IPS-15b (cell line): ENCODE data around the gene USP1.

Experiments
- H3K27me3 ChIP-seq: one replicate; pipeline ENCODE4 v1.6.1; 2013; ENCODE audit warnings: low read length; ENCODE audit not compliant: control insufficient read depth, insufficient read depth
- H3K36me3 ChIP-seq: one replicate; pipeline ENCODE4 v1.6.1; 2013; ENCODE audit warnings: low read length; ENCODE audit not compliant: control insufficient read depth, insufficient read depth
- H3K4me1 ChIP-seq: one replicate; pipeline ENCODE4 v1.6.1; 2013; ENCODE audit warnings: mild to moderate bottlenecking, low read length; ENCODE audit not compliant: control insufficient read depth, insufficient read depth
- H3K4me3 ChIP-seq: one replicate; pipeline ENCODE4 v1.5.1; 2013; ENCODE audit warnings: low read depth, low read length
- H3K9ac ChIP-seq: one replicate; pipeline ENCODE4 v1.6.1; 2013; ENCODE audit warnings: low read depth, mild to moderate bottlenecking, low read length
- H3K9me3 ChIP-seq: one replicate; pipeline ENCODE4 v1.6.1; 2013; ENCODE audit warnings: mild to moderate bottlenecking, low read length; ENCODE audit not compliant: control insufficient read depth, insufficient read depth

USP1 gene

DNA sequence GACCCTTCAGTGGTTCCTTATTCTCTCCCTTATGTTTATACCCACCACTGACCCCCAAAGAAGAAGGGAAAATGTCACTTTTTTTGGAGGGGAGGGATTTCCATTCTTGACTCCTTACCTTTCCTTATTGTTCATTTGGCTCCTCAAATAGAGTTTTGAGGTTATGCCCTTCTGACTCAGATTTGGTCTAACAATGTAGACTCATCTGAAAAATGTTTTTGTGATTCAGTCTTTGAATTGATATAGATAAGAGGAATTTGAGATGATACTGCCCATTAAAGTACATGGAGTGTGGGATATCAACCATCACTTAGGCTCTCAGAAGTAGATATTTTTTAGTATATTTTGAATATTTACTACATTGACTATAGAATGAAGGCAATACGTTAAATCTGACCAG, 16.1 kb downstream of the USP1 start:
- H3K9ac ChIP-seq: no peak overlapping the region
- peaks cover 4% of the 10 kb centered on the region for H3K36me3 ChIP-seq
- no peaks in the 10 kb centered on the region for H3K9me3 ChIP-seq

DNA sequence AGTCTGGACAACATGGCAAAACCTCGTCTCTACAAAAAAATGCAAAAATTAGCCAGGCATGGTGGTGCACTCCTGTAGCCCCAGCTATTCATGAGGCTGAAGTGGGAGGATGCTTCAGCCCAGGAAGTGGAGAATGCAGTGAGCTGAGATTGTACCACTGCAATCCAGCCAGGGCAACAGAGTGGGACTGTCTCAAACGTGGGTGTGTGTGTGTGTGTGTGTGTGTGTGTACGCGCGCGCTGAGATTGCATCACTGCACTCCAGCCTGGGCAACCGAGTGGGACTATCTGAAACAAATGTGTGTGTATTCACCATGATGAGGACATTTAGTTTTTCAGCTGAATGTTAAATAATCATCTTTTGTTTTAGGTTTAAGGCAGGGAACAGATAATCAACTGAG, 21.1 kb downstream of the USP1 start:
- Histone ChIP-seq H3K9me3 (no peaks in the 10 kb centered on the region), H3K9ac (no peak overlapping the region), H3K36me3 (no peaks in the 10 kb centered on the region), H3K4me3 (no peak overlapping the region), H3K27me3 (no peaks in the 10 kb centered on the region), H3K4me1 (no peaks in the 10 kb centered on the region)

More for the DNA sequence above, 16.1 kb downstream of the USP1 start:
- Histone ChIP-seq H3K4me1 (no peaks in the 10 kb centered on the region), H3K4me3 (no peak overlapping the region), H3K27me3 (no peaks in the 10 kb centered on the region)

DNA sequence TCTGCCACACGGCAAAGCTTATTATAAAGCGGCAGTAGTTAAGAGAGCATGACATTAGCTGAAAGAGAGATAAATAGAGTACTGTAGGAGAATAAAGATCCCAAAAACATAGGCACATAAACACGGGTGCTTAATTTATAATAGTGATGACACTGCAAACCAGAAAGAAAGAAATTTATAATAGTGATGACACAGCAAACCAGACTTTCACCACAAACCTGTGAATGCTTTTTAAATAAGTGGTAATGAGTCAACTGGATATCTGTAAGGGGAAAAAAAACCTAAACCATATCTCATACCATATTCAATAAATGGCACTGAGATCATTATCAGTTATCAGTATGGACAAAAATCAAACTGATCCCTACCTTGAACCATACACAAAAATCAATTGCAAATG, 25.5 kb downstream of the USP1 start:
- Histone ChIP-seq H3K36me3 (no peaks in the 10 kb centered on the region), H3K9ac (no peak overlapping the region), H3K27me3 (no peaks in the 10 kb centered on the region), H3K4me1 (no peaks in the 10 kb centered on the region), H3K9me3 (no peaks in the 10 kb centered on the region), H3K4me3 (no peak overlapping the region)

DNA sequence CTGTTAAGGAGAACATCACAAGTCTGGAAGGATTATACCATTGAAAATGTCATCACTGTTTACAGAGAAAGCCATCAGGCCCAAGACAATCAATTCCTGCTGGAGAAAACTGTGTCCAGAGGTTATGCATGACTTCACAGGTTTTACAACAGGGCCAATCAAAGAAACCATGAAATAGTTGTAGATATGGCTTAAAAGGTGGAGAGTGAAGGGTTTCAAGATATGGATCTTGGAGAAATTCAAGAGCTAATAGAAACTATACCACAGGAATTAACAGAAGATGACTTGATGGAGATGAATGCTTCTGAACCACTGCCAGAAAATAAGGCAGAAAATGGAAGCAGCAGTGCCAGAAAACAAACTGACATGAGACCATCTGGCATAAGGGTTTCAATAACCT, 30.2 kb downstream of the USP1 start:
- Histone ChIP-seq H3K27me3 (no peaks in the 10 kb centered on the region), H3K36me3 (no peaks in the 10 kb centered on the region), H3K4me3 (no peak overlapping the region), H3K9ac (no peak overlapping the region), H3K9me3 (no peaks in the 10 kb centered on the region), H3K4me1 (no peaks in the 10 kb centered on the region)

DNA sequence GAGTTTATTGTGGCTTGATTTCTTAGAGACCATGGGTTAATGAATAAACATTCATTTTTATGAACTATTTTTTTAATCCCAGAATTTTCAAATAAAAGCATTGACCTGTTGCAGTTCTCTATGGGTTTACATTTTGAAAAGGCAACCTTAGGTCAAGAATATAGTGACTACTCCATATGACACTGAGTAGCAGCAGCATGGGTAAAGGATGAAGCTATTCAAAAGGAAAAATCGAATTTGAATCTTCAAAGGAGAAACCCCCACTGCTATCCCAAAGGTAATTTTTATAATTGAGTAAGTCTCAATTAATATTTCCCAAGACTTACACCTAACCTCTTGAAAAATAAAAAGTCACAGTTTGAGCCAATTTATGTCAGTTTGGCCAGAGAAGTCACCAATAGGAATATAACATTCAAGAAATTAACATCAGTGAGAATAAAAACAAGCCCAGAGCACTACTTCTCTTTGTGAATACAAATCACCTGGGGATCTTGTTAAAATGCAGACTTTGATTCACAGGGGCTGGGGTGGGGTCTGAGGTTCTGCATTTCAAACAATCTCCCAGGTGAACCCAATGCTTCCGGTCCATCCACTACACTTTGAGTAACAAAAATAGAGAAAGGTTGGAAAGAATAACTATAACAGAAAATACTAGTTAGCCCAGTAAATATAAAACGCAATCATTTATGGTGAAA, 39.8 kb downstream of the USP1 start:
- Histone ChIP-seq H3K9ac (no peak overlapping the region), H3K27me3 (no peaks in the 10 kb centered on the region), H3K4me3 (no peak overlapping the region), H3K36me3 (no peaks in the 10 kb centered on the region), H3K4me1 (peaks cover 12% of the 10 kb centered on the region), H3K9me3 (no peaks in the 10 kb centered on the region)

DNA sequence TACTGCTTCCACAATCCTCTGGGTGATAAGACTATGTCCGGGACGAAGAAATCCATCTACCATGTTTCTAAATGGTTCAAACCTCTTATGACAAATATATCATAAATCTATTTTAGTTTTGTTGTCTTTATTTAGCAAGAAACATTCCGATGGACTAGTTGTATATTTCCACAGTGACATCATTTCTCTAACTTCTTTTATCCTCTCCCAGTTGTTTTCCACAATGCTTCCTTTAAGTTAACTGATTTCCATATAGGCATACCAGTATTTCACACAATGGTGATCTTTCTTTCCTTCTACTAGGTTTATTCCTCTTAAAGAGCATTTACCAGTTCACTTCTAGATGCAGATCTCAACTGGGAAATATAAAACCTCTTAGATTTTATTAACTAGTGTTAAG, 44.8 kb downstream of the USP1 start:
- no peak overlapping the region for H3K4me3 ChIP-seq

DNA sequence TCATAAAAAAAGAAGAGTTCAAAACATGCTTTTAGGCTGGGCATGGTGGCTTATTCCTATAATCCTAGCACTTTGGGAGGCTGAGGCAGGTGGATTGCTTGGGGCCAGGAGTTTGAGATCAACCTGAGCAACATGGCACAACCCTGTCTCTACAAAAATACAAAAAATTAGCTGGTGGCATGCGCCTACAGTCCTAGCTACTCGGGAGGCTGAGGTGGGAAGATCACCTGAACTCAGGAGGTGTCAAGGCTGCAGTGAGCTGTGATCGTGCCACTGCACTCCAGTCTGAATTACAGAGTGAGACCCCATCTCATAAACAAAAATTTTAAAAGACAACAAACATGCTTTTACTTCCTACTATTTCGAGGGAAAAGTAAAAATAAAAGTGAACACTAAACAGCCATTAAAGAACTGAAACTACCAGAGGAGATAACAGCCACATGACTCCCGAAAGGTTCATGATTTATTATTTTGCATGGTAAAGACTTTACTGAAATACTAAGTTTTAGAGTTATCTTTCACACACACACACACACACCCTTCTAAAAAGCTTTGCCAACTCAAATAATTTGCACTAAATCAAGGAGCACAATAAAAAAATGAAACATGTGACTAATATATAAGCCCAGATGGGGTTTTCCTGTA, 48.1 kb downstream of the USP1 start:
- Histone ChIP-seq H3K4me1 (peaks cover 5% of the 10 kb centered on the region), H3K27me3 (no peaks in the 10 kb centered on the region), H3K4me3 (no peak overlapping the region), H3K36me3 (no peaks in the 10 kb centered on the region), H3K9me3 (no peaks in the 10 kb centered on the region), H3K9ac (no peak overlapping the region)

More for the DNA sequence above, 44.8 kb downstream of the USP1 start:
- peaks cover 5% of the 10 kb centered on the region for H3K4me1 ChIP-seq
- no peaks in the 10 kb centered on the region for H3K36me3 ChIP-seq
- no peaks in the 10 kb centered on the region for H3K27me3 ChIP-seq
- H3K9ac ChIP-seq: no peak overlapping the region
- no peaks in the 10 kb centered on the region for H3K9me3 ChIP-seq

DNA sequence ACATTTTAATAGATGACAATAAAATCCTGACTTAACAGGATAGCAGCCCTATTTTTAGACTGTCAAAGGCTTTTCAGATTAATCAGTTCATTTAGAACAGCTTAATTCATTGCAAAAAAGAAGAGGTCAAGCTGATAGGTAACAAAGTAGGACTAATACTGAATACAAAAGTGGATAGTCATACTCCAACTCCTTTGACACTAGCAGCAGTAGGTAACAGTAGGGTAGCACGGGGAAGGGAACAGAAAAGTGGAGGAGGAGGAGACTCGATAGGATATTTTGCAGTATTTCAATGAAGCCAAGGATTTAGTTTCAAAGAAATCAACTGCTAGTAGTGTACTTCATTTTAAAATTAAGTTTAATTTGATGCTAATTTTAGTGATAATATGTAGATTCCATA, 51.1 kb downstream of the USP1 start:
- H3K9me3 ChIP-seq: no peaks in the 10 kb centered on the region
- no peak overlapping the region for H3K9ac ChIP-seq
- no peak overlapping the region for H3K4me3 ChIP-seq
- no peaks in the 10 kb centered on the region for H3K36me3 ChIP-seq
- H3K4me1 ChIP-seq: peaks cover 5% of the 10 kb centered on the region
- H3K27me3 ChIP-seq: no peaks in the 10 kb centered on the region

DNA sequence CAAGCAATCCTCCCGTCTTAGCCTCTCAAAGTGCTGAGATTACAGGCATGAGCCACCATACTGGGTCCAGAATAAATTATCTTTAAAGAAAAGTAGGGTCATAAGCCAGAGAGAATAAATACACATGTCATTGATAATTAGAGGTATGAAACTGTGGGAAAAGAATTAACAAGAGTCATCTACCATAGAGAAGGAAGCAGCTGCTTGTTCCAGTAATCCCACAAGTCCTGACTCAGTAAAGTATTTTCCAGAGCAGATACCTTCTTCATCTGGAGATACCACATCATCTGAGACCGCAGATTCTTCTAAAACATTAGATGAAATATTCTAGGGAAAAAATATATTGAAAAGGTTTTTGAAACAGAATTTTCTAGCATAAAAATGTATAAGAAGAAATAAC, 55.7 kb downstream of the USP1 start:
- Histone ChIP-seq H3K9ac (no peak overlapping the region), H3K27me3 (no peaks in the 10 kb centered on the region), H3K4me1 (peaks cover 7% of the 10 kb centered on the region), H3K9me3 (no peaks in the 10 kb centered on the region), H3K4me3 (no peak overlapping the region), H3K36me3 (no peaks in the 10 kb centered on the region)

DNA sequence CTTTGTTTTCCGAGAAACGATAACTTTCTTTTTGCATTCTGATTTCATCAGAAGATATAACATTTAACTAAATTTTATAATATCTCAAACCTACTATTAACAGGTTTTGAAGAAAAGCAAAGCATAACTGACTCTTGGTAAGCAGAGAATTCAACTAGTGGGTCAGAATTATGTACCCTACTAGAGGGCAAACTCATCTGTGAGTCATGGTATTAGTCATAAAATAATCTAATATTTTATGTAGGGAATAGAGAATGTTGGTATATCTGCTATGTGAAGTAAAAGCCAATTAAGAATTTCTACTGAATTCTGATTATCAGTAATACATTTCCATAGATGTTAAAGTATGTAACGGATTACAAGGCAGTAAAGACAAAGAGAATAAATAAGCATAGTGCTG, 56.8 kb downstream of the USP1 start:
- Histone ChIP-seq H3K9me3 (no peaks in the 10 kb centered on the region), H3K4me3 (no peak overlapping the region), H3K27me3 (no peaks in the 10 kb centered on the region), H3K36me3 (no peaks in the 10 kb centered on the region), H3K9ac (no peak overlapping the region), H3K4me1 (peaks cover 3% of the 10 kb centered on the region)

DNA sequence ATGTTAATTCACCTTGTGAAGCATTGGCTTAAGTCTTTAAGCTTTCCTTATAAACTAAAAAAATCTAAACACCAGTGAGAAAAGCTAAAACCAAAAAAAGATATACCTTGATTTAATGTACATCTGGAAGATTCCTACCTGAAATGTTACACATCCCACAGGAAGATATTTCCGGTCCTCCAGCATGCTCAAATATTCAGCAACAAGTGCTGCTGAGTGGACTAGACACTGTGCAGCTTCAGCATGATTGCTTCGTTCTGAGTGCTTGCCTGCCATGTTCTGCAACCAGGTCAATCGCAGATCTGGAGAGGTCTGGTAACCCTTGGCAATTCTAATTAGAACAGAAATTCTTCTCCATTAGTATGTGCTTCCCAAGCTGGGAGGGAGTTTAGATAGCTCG, 57.3 kb downstream of the USP1 start:
- Histone ChIP-seq H3K9me3 (no peaks in the 10 kb centered on the region), H3K36me3 (no peaks in the 10 kb centered on the region), H3K9ac (no peak overlapping the region), H3K27me3 (no peaks in the 10 kb centered on the region), H3K4me1 (peaks cover 3% of the 10 kb centered on the region), H3K4me3 (no peak overlapping the region)

DNA sequence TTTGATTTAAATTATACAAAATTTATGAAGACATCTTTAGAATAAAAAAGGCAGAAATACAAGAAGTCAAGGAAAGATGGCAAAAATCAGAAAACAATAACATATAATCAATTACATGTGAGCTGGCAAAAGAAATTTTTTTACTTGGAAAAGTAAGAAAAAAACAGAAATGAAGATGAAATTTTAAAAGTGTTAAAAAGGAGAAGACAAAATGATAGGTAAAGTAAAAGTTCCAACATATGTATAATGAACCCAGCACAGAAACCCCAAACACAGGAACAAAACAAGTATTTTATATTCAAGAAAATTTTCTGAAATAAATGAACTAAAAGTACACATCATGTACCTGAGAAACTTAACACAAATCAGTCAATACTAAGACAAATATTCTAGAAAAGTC, 63.4 kb downstream of the USP1 start:
- no peak overlapping the region for H3K4me3 ChIP-seq
- H3K4me1 ChIP-seq: no peaks in the 10 kb centered on the region
- H3K27me3 ChIP-seq: no peaks in the 10 kb centered on the region
- no peak overlapping the region for H3K9ac ChIP-seq
- H3K36me3 ChIP-seq: no peaks in the 10 kb centered on the region
- H3K9me3 ChIP-seq: no peaks in the 10 kb centered on the region
